Endometrial microvascular endothelial cells (primary cell): ENCODE measurements around the gene FOXR1. TPM values are rescaled to one million over a fixed set of nuclear protein-coding genes. Genes with fewer than 3 reads are reported as not detected.

Experiments
- in situ Hi-C: cut with HindIII; loops from 2 replicates; pipeline ENCODE4 v1.10.0; 2017; ENCODE audit warnings: low sequenced_read_pairs, low pct_unique_long_range_greater_than_20kb; ENCODE audit errors: inconsistent ontology term
- total RNA-seq: library from RNA; depleted of rRNA; stranded (reverse); fragments of >200 nt; gene quantifications from one replicate; pipeline ENCODE4 v1.2.3, GENCODE V29; 2015; ENCODE audit errors: inconsistent ontology term

The FOXR1 gene
- total RNA-seq = not detected

GRCh38 chr11:118971646-118972045 is at the start of gene FOXR1:
Gene FOXR1 (plus strand): TSS chr11:118971761. CDS start chr11:118971932, 171 bp downstream.
- in situ Hi-C loops = no loop called here

- in situ Hi-C loops = no loop called here
Observed at GRCh38 chr11:118921929-118922744, 49.4 kb upstream of the FOXR1 start.

GRCh38 chr11:118922745-118923627 is 48.6 kb upstream of the FOXR1 start:
- in situ Hi-C loops = no loop called here

GRCh38 chr11:118923721-118924587 is 47.6 kb upstream of the FOXR1 start:
- in situ Hi-C loops = no loop called here

- in situ Hi-C loops = no loop called here
Observed at GRCh38 chr11:118924591-118925585, 46.7 kb upstream of the FOXR1 start.

- in situ Hi-C loops = no loop called here
Observed at GRCh38 chr11:118927554-118928100, 43.9 kb upstream of the FOXR1 start.

GRCh38 chr11:118928101-118928869 is 43.3 kb upstream of the FOXR1 start:
- in situ Hi-C loops = no loop called here

- in situ Hi-C loops = no loop called here
Observed at GRCh38 chr11:118928870-118929500, 42.6 kb upstream of the FOXR1 start.

- in situ Hi-C loops = no loop called here
Observed at GRCh38 chr11:118929501-118930093, 42.0 kb upstream of the FOXR1 start.

GRCh38 chr11:118930094-118930712 is 41.4 kb upstream of the FOXR1 start:
- in situ Hi-C loops = no loop called here

- in situ Hi-C loops = no loop called here
Observed at GRCh38 chr11:118931571-118931970, 40.0 kb upstream of the FOXR1 start.

GRCh38 chr11:118933486-118933885 is 38.1 kb upstream of the FOXR1 start:
- in situ Hi-C loops = no loop called here

GRCh38 chr11:118935376-118935775 is 36.2 kb upstream of the FOXR1 start:
- in situ Hi-C loops = no loop called here

GRCh38 chr11:118938491-118939403 is 32.8 kb upstream of the FOXR1 start:
- in situ Hi-C loops = no loop called here
